GM19395 (cell line): ENCODE data around the gene SURF2.

Experiments
- ATAC-seq: cut with Tn5 transposase; IDR thresholded peaks from one replicate; pipeline ENCODE4 v1.9.1; 2021; ENCODE audit warnings: mild to moderate bottlenecking, moderate library complexity; ENCODE audit not compliant: unreplicated experiment

Gene SURF2

DNA sequence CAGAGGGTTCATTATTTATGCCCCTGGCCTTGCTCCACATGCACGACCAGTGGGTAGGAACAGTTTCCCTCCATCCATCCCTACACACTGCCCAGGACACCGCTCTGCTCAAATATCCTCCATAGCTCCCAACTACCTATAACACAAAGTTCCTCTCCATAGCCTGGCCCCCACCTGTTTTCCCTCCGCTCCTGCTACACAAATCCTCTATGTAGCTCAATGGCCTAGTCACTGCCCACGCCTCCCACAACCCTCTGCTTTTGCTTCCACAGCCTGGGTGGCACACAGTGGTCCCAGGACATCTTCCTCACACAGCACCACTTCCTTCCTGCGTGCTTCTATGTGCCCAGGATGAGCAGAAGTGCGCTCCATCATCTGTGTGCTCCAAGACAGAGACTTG lies 41.0 kb downstream of the SURF2 start:
- no peak for ATAC-seq

DNA sequence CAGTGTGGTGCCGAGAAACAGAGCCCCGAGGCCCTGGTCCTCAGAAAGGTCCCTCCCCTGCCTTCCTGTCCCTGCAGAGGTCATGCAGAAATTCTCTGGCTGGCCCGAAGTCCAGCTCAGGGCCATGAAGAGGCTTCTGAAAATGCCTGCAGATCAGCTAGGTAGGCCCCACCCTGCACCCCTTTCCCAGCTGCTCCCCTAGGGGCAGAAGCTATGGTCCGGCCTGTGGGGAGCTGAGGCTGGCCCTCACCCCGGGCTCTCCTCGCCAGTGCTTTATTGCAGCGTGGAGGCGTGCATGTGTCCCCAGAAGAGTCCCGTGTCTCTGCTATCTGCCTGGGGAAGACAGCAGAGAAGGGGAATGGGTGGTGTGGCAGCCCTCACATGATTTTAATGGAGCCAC lies 41.5 kb downstream of the SURF2 start:
- ATAC-seq: no peak

DNA sequence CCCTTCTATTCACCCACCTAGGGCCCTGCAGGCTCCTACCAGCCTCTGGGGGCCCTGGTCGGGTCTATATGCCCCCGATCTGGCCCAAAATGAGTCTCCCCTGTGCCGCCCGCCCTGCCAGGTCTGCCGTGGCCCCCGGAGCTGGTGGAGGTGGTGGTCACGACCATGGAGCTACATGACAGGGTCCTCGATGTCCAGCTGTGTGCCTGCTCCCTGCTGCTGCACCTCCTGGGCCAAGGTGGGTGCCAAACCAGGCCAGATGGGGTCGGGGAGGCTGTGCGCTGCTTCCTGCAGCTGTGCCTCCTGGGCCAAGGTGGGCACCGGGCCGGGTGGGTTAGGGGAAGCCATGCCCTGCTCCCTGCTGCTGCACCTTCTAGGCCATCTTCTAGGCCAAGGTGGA lies 43.9 kb downstream of the SURF2 start:
- no peak for ATAC-seq

DNA sequence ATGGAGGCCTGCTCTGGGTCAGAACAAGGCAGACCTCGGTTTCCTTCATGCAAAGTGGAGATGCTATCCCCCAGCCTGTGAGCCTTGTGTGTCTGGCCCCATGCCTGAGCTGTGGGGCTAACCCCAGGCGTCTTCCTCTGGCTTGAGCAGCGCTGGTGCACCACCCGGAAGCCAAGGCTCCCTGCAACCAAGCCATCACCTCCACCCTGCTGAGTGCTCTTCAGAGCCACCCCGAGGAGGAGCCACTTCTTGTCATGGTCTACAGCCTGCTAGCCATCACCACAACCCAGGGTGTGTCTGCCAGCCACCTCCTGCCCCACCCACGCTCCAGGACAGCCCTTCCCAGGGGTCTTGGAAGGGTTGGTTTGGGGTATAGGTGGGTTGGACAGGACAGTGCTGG lies 45.2 kb downstream of the SURF2 start:
- no peak for ATAC-seq

DNA sequence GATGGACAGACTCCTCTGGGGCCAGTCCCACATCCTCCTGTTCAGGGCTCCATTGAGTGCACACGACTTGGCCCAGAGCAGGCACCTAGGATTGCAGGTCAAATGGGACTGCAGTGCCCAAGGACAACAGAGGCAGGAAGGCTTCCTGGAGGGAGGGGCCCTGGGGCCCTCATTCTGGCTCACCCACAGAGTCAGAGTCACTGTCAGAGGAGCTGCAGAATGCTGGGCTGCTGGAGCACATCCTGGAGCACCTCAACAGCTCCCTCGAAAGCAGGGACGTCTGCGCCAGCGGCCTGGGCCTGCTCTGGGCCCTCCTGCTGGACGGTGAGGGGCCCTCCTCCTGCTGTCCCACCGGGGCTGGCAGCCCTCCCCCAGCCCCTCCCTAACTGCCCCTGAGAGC lies 46.3 kb downstream of the SURF2 start:
- ATAC-seq: no peak

DNA sequence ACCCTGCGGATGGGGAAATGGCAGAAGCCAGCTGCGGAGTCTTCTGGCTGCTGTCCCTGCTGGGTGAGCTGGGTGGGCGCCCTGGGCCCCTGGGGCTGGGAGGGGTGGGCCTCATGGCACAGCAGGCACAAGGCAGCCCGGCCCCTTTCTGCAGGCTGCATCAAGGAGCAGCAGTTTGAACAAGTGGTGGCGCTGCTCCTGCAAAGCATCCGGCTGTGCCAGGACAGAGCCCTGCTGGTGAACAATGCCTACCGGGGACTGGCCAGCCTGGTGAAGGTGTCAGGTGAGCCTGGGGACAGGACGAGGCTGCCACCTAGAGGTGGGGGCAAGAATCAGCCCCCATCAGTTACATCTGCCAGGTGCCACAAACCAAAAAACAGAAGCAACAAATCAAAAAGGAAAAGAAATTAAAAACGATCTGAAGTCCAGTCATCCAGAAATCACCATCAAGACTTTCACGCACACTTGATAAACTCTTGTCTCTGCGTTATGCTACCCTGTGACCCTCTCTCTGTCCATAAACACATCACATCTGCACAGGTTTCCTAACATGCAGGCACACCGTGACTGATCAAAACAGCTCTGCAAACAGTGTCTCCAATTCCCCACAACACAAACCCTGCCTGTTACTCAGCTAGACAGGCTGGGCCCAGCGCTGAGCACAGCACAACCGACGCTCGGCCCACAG lies 47.6 kb downstream of the SURF2 start:
- no peak for ATAC-seq

DNA sequence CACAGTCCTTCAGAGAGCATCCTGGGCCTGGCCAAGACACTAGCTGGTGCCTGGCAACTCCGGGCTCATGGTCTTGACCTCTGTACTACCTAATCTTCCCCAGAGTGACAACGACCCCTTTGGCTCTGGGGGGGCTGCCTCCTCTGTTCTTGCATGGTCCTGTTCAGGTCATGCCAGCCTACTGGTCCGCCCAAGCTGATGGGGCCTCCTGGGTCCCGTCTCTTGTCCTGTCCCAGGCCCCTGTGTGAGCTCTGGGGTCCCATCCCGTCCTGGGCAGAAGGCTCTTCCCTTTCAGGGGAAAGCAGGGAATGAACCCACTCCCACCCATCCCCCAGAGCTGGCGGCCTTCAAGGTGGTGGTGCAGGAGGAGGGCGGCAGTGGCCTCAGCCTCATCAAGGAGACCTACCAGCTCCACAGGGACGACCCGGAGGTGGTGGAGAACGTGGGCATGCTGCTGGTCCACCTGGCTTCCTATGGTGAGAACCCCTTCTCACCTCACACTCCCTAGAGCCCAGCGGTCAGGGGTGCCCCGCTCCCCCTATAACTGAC lies 48.2 kb downstream of the SURF2 start:
- no peak for ATAC-seq

DNA sequence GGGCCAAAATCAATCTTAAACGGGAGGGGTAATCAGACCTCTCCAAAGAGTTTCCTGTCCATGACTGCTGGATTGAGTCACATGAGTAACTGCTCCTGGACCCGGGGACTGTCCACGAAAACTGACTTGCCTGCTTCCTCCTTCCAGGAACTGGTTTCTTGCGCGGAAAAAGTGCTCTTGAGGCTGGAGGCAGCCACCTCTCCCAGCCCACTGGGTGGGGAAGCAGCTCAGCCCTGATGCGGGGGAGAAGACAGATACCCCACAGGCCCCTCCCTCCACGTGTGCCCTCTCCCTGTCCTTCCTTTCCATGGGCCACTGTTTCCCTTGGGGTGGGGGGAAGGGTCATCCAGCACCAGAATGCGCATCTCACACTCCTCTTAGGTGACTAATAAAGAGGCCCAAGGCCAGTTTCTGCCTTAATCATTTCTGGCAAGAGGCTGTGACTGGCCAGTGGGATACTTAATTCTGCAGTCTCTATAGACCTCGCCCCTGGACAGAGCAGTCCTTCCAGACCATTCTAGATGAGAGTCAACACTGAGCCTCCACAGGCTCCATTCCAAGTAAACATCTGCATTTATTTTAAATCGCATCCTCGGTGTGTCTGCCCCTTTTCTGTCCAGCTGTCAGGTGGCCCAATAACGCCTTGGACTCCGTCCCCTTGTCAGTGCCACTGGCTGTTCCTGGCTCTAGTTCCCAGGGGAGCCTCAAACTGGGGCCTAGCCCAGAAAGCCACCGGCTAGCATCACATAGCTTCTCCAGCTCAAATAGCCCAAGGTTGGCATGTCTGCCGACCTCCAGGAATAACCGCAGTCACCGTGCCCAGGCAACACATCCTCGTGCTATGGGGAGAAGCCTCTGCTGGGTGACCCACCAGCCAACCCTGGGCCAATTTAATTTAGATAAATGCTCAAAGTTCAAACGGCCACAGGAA lies 49.4 kb downstream of the SURF2 start:
- ATAC-seq: no peak

DNA sequence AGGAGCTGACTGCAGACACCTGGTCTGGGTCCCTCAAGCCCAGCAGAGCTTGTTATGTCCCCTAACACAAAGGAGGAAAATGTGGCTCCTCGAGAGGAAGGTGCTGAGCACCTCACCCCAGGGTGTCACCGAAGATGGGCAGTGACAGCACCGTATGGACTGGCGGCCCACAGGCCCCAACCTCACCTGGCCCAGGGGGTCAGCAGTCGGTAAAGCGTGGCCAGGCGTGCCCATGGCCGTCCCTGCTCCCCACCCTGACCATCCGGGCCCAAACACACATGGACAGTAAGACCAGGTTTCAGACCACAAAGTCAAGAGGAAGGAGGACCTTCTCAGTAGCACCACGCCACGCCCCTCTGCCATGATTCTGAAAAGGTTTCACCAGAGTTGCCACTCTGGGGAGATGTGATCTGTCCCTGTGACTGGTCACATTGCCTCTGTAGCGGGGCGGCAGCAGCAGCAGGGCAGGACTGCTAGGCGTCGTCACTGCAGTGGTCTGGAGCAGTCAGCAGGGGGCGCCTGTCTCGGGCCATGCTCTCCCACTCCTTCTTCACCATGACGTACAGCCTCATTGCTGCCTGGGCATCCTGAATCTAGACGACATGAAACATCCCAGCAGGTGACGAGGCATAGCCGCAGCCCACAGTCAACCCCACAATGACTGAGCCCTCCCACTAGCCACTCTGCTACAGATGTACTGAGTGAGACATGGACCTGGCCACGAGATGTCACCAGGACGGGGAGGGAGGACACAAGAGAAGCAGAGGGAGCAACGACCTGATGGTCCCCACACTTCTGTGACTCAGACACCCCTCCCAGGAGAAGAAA lies 50.3 kb downstream of the SURF2 start:
- ATAC-seq: no peak

DNA sequence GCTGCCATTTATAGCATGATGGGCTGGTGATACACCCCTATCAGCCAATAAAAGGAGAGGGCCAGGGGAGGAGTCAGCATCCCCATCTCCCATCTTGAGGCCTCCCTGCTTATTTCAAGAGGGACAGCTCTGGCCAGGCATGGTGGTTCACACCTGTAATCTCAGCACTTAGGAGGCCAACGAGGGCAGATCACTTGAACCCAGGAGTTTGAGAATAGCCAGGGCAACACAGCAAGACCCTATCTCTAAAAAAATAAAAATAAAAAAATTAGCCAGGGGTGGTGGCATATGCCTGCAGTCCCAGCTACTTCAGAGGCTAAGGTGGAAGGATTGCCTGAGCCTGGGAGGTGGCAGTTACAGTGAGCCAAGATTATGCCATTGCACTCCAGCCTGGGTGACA lies 51.7 kb downstream of the SURF2 start:
- ATAC-seq: no peak
